Activated T-cell treated with anti-CD3 and anti-CD28 coated beads, Interleukin-2, amount 50 U/mL, for 48 hours (primary cell): ENCODE results near the gene ZNF19.

ENCODE experiments used
- DNase-seq, 2 experiments: peaks; one replicate each; pipeline ENCODE4 v3.0.0-alpha.2; 2020

The ZNF19 gene

GRCh38 chr16:71489122-71489521 is at the start of gene ZNF19:
TSS of gene ZNF19 (minus strand) at chr16:71489324. CDS start at chr16:71482114, 7,210 bp downstream.
- no peak for DNase-seq

GRCh38 chr16:71537643-71538042 is 48.5 kb upstream of the ZNF19 start:
- peak; percentile 45 to 59 for DNase-seq

DNA sequence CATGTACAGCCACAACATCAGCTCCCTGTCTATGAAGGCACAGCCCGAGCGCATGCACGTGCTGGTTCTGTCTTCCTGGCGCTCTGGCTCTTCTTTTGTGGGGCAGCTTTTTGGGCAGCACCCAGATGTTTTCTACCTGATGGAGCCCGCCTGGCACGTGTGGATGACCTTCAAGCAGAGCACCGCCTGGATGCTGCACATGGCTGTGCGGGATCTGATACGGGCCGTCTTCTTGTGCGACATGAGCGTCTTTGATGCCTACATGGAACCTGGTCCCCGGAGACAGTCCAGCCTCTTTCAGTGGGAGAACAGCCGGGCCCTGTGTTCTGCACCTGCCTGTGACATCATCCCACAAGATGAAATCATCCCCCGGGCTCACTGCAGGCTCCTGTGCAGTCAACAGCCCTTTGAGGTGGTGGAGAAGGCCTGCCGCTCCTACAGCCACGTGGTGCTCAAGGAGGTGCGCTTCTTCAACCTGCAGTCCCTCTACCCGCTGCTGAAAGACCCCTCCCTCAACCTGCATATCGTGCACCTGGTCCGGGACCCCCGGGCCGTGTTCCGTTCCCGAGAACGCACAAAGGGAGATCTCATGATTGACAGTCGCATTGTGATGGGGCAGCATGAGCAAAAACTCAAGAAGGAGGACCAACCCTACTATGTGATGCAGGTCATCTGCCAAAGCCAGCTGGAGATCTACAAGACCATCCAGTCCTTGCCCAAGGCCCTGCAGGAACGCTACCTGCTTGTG is 47.8 kb upstream of the ZNF19 start:
- DNase-seq = no peak

- DNase-seq = no peak
These were observed 43.2 kb upstream of the ZNF19 start for GRCh38 chr16:71532366-71532765.

DNA sequence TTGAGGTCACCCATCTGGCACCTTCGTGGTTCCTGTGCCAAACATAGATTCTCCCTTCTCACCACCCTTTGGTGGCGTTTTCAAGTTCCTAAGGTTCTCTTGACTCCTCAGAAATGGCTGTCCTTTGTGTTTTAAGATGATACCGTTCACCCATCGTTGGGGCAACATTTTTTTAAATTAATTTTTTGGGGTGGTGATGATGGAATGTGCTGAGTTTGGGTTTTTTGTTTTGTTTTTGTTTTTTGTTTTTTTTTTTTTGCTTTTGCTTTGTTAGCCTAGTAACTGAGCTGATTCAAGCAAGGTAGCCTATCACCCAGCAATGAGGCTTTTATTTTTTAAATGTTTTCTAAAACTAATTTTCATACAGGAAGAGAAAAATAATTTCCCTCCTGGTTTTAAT is 39.7 kb upstream of the ZNF19 start:
- no peak for DNase-seq

GRCh38 chr16:71528257-71528656 is 39.1 kb upstream of the ZNF19 start:
- DNase-seq = no peak

- peak in 1 of 2 experiments; percentile 20 for DNase-seq
These were observed 37.0 kb upstream of the ZNF19 start, which contains the start of gene CHST4 for GRCh38 chr16:71526111-71526631. TSS of gene CHST4 (plus strand) at chr16:71526426. CDS start at chr16:71536678, 10,252 bp downstream.

- no peak for DNase-seq
These were observed 35.7 kb upstream of the ZNF19 start for GRCh38 chr16:71524566-71525553.

GRCh38 chr16:71520550-71520949 is 31.4 kb upstream of the ZNF19 start:
- DNase-seq = no peak

- no peak for DNase-seq
These were observed 25.9 kb upstream of the ZNF19 start for GRCh38 chr16:71515026-71515425.

DNA sequence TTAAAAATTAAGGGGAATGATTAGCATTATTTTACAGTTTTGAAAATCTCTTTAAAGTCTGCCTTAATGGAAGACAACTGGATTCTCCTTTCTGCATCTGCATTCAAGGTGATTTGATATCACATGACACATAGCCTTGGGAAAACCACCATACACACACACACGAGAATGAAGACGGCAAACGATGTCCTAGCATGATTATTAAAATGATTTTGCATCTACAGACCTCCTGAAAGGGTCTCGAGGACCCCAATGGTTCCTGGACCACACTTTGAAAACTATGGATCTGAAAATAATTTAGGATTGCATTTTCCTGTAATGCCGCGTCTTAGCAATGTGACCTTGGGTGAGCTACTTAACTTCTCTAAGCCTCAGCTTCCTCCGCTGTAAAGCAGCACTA is 25.4 kb upstream of the ZNF19 start:
- no peak for DNase-seq

DNA sequence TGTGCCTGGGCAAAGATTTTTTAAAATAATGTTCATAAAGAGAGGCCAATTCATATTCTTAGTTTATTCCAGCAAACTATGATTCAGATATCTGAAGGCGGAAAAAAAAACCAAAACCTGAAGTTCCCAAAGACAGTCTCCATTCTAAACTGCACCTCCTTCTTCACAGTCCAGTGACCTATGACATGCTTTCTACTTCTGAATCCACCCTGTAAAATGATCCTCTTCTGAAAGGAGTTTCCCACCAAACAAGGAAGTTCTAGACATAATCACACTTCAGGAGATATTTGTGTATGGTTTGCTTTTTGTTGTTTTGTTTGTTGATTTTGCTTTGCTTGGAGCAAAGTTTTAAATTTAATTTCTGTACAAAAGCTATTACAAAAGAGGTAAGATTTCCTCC is 24.2 kb upstream of the ZNF19 start:
- DNase-seq = no peak

DNA sequence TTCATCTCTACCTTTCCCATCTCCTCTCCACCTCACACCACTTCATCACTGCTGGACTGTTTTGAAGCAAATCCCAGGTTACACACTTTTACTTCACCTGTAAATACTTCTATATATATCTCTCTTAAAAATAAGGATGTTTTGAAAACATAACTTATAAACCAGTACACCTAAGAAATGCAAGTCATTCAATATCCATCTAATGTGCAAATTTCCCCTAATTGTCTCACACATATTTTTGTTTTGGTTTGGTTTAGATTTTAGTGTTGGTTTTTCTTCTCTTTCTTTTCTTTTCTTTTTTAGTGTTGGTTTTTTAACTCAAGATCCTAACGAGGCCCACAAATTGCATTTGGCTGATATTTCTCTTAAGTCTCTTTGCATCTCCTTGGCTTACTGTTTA is 17.9 kb upstream of the ZNF19 start:
- DNase-seq = no peak

- DNase-seq = no peak
These were observed 15.8 kb upstream of the ZNF19 start for GRCh38 chr16:71504901-71505300.

DNA sequence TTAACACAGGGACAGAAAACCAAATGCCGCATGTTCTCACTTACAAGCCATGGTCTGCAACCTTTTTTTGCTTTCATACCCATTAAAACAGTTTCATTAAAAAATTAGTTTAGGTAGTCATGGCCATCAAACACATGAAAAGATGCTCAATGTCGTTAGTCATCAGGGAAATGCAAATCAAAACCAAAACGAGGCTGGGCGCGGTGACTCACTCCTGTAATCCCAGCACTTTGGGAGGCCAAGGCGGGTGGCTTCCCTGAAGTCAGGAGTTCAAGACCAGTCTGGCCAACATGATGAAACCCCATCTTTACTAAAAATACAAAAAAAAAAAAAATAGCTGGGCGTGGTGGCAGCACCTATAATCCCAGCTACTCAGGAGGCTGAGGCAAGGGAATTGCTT is 14.9 kb upstream of the ZNF19 start:
- DNase-seq = peak; percentile 30 to 38

DNA sequence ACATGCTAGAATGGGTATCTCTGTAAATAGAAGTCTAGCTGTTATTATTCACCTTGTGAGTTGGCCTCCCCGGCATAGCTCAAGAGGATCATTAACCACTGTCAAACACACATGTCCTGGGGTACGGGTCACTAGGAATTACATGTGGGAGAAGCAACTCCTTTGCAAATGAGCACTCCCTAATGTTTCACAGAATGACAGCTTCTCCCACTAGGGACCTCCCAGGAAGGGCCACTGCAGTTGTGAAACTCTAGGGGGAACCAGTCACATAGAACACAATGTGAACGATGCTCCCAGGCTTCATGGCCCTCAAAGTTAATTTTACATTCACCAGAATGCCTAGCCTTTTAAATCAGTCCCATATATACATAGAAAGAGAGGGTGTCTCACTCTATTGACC is 12.4 kb upstream of the ZNF19 start:
- no peak for DNase-seq

DNA sequence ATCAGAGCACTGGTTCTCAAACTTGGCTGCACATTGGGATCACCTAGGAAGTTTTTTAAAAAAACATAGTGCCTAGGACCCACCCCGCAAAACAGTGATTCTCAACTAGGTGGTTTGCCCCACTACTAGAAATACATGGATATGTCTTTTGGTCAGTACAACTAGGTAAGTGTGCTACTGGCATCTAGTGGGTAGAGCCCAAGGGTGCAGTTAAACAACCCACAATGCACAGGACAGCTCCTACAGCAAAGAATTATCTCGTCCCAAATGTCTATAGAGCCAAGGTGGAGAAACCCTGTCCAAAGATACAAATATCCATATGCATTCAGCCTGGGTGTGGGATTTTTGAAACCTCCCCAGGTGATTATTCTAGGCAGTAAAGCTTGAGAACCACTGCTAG is 11.8 kb upstream of the ZNF19 start:
- DNase-seq = no peak

- peak; percentile 28 to 48 for DNase-seq
These were observed 10.7 kb upstream of the ZNF19 start for GRCh38 chr16:71499775-71500364.

GRCh38 chr16:71498031-71498430 is 8.9 kb upstream of the ZNF19 start:
- DNase-seq = no peak

- no peak for DNase-seq
These were observed 4.1 kb upstream of the ZNF19 start for GRCh38 chr16:71493213-71493612.

- no peak for DNase-seq
These were observed 3.7 kb upstream of the ZNF19 start for GRCh38 chr16:71492786-71493185.

DNA sequence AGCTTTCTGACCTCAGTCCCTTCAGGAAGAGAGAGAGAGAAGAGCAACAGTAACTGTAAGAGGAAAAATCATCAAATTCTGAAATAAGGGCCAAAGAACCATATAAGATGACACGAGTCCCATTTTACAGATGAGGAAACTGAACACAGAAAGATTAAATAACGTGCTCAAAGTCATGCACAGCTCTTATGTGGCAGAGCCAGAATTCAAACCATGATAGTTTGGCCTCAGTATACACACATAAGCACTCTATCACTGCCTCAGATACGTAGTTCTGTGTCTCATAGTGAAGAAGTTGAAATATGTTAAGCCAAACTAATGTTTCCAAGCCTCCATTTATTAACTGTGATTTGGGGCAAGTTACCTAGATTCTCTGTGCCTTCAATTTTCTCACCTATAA is 1.9 kb upstream of the ZNF19 start:
- DNase-seq = no peak

DNA sequence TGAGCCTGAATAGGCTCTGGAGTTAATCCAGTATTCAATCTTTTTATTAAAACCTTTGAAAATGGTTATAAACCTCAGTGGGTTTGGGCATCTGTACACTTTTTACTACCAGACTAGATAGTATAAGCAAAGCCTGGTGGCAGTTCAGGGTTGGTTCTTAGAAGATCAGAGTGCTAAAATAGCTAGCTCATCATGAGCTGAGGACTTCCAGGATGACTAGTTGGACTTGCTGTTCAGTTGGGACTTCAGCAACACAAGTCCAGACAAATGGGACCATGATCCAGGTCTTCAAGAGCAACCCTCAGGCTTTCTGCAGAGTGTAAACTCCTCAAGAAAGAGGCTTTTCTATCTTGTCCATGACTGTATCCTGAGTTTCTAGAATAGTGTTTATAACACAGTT is 1.2 kb upstream of the ZNF19 start:
- no peak for DNase-seq
